ENCODE measurements around the gene HBP1. TPM values are rescaled to one million over a fixed set of nuclear protein-coding genes. Genes with fewer than 3 reads are reported as not detected.

The HBP1 gene
- total RNA-seq, 1 donor from 2014 or later = 39.7 TPM

DNA sequence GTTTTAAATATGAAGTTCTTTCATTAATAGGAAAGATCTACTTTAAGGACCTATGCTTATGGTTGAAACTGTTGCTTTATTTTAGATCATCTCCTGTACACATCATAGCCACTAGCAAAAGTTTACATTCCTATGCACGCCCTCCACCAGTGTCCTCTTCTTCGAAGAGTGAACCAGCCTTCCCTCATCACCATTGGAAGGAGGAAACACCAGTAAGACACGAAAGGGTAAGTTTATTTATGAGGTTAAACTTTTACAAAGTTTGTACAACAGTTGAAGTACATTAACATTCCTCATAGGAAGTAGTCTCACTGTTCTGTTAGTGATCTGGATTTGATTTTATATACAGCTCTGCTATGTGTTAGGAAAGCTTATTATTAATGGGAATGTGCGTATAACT is 16.9 kb downstream of the HBP1 start:
- no peak overlapping the region for H3K27ac Mint-ChIP-seq (ENCODE audit: unreplicated experiment)
- DNase-seq = no peak
- no peaks in the 10 kb centered on the region for H3K36me3 Mint-ChIP-seq (ENCODE audit: unreplicated experiment)
- TF ChIP-seq, protein P1, sequence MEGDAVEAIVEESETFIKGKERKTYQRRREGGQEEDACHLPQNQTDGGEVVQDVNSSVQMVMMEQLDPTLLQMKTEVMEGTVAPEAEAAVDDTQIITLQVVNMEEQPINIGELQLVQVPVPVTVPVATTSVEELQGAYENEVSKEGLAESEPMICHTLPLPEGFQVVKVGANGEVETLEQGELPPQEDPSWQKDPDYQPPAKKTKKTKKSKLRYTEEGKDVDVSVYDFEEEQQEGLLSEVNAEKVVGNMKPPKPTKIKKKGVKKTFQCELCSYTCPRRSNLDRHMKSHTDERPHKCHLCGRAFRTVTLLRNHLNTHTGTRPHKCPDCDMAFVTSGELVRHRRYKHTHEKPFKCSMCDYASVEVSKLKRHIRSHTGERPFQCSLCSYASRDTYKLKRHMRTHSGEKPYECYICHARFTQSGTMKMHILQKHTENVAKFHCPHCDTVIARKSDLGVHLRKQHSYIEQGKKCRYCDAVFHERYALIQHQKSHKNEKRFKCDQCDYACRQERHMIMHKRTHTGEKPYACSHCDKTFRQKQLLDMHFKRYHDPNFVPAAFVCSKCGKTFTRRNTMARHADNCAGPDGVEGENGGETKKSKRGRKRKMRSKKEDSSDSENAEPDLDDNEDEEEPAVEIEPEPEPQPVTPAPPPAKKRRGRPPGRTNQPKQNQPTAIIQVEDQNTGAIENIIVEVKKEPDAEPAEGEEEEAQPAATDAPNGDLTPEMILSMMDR (IDR thresholded peaks at IDR 0.05; ENCODE audit: partially characterized antibody, unreplicated experiment) = no peak
- peaks cover 2% of the 10 kb centered on the region for H3K9me3 Mint-ChIP-seq (ENCODE audit: unreplicated experiment)
- no peaks in the 10 kb centered on the region for H3K4me1 Mint-ChIP-seq (ENCODE audit: low read depth, unreplicated experiment)
- H3K27me3 Mint-ChIP-seq (ENCODE audit: unreplicated experiment) = no peaks in the 10 kb centered on the region
- no peak overlapping the region for H3K4me3 Mint-ChIP-seq (ENCODE audit: unreplicated experiment)

DNA sequence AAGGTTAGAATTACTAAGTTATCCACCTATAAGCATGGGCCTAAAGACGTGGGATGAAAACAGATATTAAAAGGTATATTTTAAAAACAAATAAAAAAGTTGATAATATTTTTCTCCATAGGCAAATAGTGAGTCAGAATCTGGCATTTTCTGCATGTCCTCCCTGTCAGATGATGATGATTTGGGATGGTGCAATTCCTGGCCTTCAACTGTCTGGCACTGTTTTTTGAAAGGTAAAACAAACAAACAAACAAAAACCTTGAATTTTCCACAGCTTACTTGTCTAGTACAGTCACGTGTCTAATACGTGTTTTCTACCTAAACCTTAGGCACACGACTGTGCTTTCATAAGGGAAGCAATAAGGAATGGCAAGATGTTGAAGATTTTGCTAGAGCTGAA is 17.4 kb downstream of the HBP1 start:
- Mint-ChIP-seq H3K4me1 (ENCODE audit: low read depth, unreplicated experiment) (no peaks in the 10 kb centered on the region), H3K27ac (ENCODE audit: unreplicated experiment) (no peak overlapping the region), H3K27me3 (ENCODE audit: unreplicated experiment) (no peaks in the 10 kb centered on the region), H3K9me3 (ENCODE audit: unreplicated experiment) (peaks cover 2% of the 10 kb centered on the region), H3K36me3 (ENCODE audit: unreplicated experiment) (no peaks in the 10 kb centered on the region), H3K4me3 (ENCODE audit: unreplicated experiment) (no peak overlapping the region)
- TF ChIP-seq, protein P1 (IDR thresholded peaks at IDR 0.05; ENCODE audit: partially characterized antibody, unreplicated experiment) = no peak
- no peak for DNase-seq

DNA sequence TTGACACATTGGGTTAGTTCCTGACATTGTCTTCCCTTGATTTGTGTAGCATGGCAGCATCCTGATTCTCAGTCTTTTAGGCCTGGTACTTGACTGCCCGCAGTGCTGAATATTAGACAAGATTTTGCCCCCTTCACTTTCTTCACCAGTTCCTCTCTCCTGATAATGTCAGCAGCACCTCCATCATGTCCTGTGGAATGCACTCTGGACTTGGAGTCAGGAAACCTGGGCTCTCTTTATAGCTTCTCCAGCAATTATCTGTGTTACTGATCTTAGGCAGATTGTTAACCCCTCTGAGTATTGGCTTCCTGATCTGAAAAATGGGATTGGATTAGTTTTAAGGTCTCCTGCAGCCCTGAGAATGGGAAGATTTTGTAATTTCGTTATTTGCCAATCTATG is 19.0 kb downstream of the HBP1 start:
- Mint-ChIP-seq H3K4me1 (ENCODE audit: low read depth, unreplicated experiment) (no peaks in the 10 kb centered on the region), H3K36me3 (ENCODE audit: unreplicated experiment) (no peaks in the 10 kb centered on the region), H3K4me3 (ENCODE audit: unreplicated experiment) (no peak overlapping the region), H3K27ac (ENCODE audit: unreplicated experiment) (no peak overlapping the region), H3K9me3 (ENCODE audit: unreplicated experiment) (peaks cover 2% of the 10 kb centered on the region), H3K27me3 (ENCODE audit: unreplicated experiment) (no peaks in the 10 kb centered on the region)
- no peak for DNase-seq
- TF ChIP-seq, protein P1 (IDR thresholded peaks at IDR 0.05; ENCODE audit: partially characterized antibody, unreplicated experiment) = no peak

DNA sequence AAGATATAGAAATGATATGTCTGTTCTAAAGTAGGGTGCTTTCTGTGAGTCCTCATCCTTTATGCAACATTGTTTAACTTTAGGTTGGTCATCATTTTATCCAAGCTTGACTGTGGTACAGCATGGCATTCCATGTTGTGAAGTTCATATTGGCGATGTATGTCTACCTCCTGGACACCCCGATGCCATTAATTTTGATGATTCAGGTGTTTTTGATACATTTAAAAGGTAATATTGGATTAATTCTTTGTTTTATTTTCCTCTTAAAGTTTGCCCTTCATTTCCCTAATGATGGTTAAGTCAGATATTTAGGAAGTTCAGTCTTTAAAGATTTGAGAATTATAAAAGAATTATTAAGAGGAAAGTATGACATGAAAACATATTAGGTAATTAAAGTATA is 21.3 kb downstream of the HBP1 start:
- no peaks in the 10 kb centered on the region for H3K36me3 Mint-ChIP-seq (ENCODE audit: unreplicated experiment)
- TF ChIP-seq, protein P1 (IDR thresholded peaks at IDR 0.05; ENCODE audit: partially characterized antibody, unreplicated experiment) = no peak
- no peak for DNase-seq
- H3K27me3 Mint-ChIP-seq (ENCODE audit: unreplicated experiment) = no peaks in the 10 kb centered on the region
- no peak overlapping the region for H3K27ac Mint-ChIP-seq (ENCODE audit: unreplicated experiment)
- no peak overlapping the region for H3K4me3 Mint-ChIP-seq (ENCODE audit: unreplicated experiment)
- no peaks in the 10 kb centered on the region for H3K4me1 Mint-ChIP-seq (ENCODE audit: low read depth, unreplicated experiment)
- H3K9me3 Mint-ChIP-seq (ENCODE audit: unreplicated experiment) = peaks cover 2% of the 10 kb centered on the region

DNA sequence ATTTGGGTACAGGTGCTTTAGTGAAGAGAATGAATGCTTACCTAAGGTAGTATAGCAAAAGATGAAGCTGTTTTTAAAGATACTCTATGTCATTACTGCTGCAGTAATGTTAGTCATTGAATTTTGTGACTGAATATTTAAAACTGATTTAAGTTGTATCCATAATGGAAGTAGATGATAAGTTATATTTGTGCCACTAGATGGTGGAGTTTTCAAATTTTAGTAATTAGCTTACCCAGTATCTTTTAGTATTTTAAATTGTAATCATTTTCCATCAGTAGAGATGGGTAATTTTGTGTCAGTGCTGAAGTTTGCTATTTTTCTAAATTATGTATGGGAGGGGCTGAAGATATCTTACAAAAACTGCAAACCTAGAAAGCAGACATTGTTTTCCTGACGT is 25.2 kb downstream of the HBP1 start:
- H3K27ac Mint-ChIP-seq (ENCODE audit: unreplicated experiment) = no peak overlapping the region
- H3K4me3 Mint-ChIP-seq (ENCODE audit: unreplicated experiment) = no peak overlapping the region
- TF ChIP-seq, protein P1 (IDR thresholded peaks at IDR 0.05; ENCODE audit: partially characterized antibody, unreplicated experiment) = peak; percentile 6
- H3K9me3 Mint-ChIP-seq (ENCODE audit: unreplicated experiment) = no peaks in the 10 kb centered on the region
- H3K27me3 Mint-ChIP-seq (ENCODE audit: unreplicated experiment) = no peaks in the 10 kb centered on the region
- DNase-seq = no peak
- no peaks in the 10 kb centered on the region for H3K36me3 Mint-ChIP-seq (ENCODE audit: unreplicated experiment)
- H3K4me1 Mint-ChIP-seq (ENCODE audit: low read depth, unreplicated experiment) = no peaks in the 10 kb centered on the region

All from glutamatergic neuron (in vitro differentiated cells).